GM23248 (cell line): ENCODE data around the gene PLAAT3.

Source experiments
- EZH2 ChIP-seq: fragments of 200-600 bp; sonication (generic); IDR thresholded peaks from 2 replicates; pipeline ENCODE4 v1.6.1; 2018; ENCODE audit warnings: antibody characterized with exemption, mild to moderate bottlenecking; ENCODE audit not compliant: insufficient read depth, poor library complexity, severe bottlenecking
- EZH2phosphoT487 ChIP-seq: fragments of 200-600 bp; sonication (generic); IDR thresholded peaks from 2 replicates; pipeline ENCODE4 v1.6.1; 2018; ENCODE audit warnings: antibody characterized with exemption, moderate library complexity, mild to moderate bottlenecking, low read depth; ENCODE audit not compliant: insufficient read depth

DNA sequence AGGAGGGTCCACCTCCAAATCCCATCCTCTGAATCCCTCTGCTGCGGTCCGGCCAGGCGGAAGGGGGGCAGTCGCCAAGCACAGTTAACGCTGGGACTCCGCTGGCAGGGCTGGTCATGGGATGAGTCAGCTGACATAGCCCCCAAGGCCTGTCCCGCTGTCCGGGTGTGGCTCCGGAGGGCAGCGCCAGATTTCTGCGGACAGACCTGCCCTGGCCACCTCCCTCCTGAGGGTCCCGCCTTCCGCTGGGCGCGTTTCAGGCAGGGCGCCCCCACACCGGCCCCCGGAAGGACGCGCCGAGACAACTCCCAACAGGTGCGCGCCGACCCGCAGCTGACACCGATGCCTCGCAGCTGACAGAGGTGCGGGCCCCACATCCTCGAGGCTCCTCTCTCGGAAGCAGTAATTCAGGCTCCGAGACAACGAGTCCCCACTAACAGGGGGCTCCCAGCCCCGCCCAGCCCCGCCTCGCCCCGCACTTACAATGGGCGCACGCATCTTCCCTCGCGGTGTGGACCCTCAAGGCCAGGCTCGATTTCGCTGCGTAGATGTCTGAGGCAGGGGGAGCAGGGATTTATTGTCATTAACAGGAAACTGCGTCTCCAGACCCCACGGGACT, 607 bp downstream of the PLAAT3 start:
- TF ChIP-seq EZH2, result no peak
- TF ChIP-seq EZH2phosphoT487, result no peak
